GM19240 (cell line): ENCODE data around the gene AUTS2.

Experiments used
- DNase-seq: peaks from one replicate; pipeline ENCODE4 v3.0.0; 2011; ENCODE audit warnings: low spot score; ENCODE audit not compliant: insufficient read length

The AUTS2 gene

DNA sequence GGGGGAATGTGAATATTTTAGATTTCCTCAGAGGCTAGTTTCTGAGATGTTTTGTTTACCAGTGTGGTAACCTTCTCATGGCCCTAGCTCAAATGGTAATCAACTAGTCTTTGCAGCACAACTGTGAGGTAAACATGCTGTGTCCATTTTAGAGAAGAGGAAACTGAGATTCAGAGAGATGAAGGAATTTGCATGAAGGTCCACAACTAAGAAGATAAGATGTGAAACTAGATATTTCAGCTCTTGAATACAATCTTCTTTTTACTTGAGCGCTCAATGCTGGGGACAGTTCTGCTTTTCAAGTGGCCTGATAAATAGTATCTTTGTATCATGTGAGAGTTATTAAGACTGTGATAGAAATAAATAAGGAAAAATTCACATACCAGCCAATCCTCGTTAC is 245.4 kb downstream of the AUTS2 start:
- DNase-seq = no peak

DNA sequence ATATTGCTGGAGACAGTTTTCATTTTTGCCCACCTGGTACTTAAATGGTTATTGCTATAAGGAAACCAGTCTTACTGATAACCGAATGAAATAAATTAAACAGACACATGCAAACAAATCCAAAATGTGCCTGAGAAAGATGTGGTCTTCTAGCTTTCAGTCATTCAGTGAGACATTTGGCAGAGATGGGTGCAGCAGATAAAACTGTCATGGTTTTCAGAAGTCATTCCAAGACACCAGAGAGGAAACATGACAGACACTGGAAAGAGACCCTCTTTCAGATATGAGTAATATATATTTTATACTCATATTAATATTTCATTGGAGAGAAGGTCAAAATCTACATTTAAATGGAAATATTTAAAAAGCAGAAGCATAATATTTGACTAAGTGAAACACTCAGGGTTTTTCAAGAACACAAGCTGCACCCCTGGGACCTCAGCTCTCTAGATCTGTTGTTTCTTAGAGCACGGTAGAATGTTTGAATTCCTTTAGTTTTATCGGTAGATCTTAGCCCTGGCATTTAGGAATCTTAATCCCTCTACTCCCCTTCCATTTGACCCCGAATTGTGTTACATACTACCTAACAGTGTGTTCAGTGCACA is 246.1 kb downstream of the AUTS2 start:
- no peak for DNase-seq

DNA sequence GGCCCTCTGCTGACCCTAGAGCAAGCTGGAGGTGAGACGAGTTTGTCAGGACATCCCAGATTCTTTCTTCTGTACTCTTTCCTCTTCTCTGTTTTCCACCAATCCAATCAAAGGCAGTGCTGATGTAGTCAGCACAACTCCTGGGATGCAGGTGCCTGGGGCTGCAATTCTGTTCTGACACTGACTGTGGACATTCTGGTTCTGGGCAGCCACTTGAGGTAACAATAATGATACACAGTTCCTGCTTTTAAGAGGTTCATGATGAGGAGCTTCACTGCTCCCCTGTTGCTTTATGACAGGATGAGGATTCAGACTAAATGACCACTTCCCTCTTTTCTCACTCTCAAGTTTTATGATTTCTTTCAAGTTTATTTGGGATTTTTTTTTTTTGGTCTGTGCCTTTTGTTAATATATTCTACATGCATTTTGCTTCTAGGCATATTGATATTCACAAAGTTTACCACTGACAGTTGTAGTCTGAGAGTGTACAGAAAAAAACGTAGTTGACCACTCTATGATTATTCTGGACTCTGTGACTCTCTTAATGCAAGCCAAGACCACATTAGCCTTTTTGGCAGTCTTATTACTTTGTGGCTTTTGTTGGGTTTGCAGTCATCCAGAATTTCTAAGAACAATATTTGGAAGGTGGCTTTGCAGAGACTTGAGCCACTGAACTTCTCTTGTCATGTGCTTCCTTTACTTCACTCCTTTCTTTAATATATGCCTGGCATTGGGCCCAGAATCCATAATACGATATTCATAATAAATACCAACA is 247.6 kb downstream of the AUTS2 start:
- DNase-seq = no peak

DNA sequence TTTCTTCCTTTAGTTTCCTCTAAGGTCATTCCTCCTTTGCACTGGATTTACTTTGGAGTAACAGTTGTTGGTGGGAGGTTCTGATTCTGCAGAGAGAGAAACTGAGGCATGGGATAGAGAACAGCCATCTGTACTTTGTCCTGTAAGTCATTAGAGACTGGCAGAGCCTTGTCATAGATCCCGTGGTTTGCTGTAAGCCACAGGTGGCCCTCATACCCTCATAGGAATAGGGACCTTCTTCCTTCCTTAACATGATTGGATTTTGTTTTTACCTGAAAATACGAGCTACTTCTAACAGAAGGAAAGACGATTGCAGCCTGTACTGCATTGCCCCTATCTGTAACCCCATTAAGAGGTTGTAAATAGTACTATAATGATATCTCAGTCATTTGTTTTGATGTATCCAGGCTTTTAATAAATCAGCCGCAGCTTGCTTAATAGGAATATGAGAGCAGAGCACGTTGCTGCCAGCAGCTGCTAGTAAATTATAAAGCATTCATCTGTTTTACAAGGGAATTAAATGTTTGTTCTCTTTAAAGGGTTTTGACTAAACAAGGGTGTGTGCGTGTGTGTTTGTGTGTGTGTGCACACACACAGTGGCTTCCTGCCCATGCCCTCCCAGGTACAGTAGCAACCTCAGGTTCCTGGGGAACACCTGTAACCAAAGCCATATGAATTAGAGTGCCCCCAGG is 249.8 kb downstream of the AUTS2 start:
- no peak for DNase-seq

DNA sequence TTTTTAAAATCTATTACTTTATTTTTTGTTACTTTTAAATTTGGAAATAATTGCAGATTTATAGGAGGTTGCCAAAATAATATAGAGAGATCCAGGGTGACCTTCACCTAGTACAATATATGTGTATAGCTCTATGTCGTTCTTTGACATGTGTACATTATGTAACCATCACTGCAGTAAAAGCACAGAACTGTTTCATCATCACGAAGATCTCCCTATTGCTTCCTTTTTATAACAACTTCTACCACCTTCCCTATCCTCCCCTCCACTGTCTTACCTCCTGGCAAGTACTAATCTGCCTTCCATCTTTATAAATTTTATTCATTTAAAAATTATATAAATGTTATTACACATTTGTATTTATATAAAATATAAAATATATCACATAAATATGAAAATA is 251.0 kb downstream of the AUTS2 start:
- DNase-seq = no peak

DNA sequence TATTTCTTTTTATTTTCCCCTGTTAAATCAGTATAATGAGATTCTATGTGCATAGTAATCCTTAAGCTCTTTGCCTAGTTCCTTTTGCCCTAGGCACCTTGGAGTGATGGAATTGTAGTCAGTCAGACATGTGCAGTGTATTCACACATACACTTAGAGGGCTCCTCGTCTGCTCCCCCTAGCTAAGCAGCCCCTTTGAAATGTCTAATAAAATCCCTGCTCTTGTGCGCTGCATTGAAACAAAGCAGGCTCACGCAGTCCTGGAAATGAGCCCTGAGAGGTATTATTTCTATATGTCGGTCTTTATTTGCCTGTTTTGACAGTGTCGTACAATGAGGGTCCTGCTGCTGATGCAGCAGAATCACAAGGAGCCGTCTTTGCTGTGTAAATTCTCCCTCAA is 258.7 kb downstream of the AUTS2 start:
- DNase-seq = no peak

DNA sequence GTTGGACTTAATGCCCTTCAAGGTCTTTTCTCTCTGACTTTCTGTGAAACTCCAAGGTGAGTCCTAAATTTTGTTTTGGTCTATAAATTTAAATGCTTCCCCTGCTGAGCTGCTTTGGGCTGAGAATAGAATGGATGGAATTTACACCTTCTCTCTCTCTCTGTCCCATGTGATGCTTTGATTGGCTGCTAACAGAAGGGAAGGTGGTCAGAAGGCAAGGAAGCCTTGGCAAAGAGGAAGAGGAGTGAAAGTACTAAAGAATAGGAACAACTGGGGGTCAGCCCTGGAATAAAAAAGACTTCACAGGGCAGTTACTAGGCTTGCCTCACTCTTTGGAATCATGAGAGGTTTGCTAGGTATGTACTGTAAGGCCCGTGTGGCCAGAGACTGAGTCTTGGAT is 260.2 kb downstream of the AUTS2 start:
- no peak for DNase-seq

DNA sequence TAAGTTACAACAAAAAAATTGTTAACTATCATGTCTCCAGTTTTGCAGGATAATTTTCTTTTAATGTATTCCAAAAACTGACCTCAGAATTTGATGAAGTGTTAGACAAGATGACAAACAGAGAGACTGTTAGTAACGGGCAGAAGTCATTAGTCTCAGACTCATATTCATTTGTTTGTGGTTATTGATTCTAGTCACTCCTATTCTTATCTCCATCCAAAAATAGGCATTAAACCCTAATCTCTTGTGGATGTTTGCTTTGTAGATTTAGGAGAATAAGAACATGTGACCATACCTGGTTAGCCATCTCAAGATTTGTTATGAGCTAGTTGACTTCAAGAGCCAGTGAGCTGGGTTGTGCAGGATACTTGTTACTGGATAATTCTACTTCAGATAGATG is 261.1 kb downstream of the AUTS2 start:
- DNase-seq = no peak

DNA sequence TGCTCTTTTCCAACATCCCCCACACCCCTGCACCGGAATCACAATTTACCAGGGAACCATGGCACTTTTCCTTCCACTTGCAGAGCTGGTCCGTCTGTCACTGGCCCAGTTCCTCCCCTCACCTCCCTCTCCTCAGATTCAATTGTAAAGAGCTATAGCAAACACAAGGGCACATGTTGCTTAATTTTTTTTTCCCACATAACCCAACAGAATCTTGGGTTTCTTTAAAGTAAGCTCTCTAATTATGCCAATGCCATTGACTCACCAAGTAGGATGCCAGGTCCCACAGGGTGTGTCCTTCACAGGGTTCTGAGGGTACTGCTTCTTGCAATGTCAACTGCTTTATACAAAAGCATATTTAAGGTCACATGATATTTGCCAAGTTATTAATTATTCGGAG is 262.2 kb downstream of the AUTS2 start:
- DNase-seq = no peak

DNA sequence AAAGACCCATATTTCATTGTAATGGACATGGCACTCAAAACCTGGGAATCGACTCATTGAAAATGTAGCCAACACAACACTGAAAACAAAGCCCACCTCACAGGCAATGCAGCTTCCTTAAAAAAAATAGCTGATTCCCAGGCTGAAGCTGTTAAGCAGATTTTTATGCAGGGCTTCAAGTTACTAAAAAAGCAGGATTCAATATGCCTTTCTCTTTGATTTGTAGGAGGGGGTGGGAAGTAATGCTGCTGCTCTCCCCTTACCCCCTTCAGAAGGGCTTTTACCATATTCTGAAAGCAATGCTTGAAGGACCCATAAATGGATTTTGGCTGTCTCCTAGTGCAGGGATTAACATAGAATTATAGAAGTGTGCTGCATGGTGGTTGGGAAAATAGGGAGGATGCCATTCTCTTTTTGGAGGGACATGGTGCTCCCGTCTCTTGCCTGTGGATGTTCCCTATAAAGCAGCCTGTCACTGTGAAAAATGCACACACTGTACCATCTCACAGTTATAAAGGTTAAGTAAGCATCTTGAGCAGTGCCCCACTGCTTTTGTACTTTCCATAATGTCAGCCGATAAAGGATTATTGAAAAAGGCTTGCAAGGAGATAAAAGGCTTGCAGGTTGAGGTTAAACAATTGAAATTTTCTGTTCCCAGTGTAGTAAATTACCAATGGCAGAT is 262.8 kb downstream of the AUTS2 start:
- DNase-seq = no peak

DNA sequence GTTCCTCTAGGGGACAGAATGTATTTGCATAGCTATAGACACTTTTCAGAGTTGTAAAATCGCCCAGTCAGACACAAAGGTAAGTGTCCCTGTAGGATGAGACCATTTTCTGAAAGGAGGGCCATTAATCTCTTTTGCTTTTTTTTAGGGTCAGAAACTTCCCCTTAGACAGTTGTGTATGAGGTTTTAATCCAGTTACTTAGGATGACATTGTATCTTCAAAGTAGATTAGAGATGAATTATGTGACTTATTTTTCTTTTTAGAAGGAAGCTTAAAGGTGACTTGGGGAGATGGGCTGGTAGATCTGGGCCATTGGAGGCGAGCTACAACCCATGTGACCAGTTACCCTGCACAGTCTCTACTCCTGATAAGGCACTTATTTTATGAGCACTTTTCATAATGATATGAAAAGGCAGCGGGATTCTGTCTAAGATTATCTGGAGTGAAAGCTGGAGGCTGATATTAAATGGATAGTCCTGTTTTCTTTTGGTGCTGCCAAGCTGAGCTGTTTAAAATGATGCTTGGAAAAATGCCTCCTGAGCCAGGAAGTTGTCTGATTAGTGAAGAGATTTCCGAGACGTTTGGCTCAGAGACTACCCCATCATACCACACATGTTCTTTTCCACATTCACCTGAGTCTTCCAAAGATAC is 264.3 kb downstream of the AUTS2 start:
- DNase-seq = no peak

DNA sequence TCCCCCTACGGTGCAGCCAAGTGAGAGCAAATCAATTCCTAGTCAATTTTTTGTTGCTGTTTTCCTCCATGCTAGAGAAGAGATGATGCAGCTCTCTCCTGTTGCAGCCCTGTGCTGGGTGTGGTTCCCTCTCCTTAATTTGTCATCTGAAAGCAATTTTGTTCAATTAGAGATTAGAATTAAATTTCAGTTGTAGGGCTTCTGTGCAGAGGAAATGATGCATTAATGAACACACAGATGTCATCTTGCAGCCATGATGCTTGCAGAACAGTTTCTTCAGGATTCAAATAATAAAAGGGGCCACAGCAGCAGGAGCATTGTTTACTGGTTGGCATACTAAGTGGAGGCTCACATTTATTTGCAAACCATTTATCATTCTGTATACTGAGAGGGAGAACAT is 266.0 kb downstream of the AUTS2 start:
- no peak for DNase-seq

DNA sequence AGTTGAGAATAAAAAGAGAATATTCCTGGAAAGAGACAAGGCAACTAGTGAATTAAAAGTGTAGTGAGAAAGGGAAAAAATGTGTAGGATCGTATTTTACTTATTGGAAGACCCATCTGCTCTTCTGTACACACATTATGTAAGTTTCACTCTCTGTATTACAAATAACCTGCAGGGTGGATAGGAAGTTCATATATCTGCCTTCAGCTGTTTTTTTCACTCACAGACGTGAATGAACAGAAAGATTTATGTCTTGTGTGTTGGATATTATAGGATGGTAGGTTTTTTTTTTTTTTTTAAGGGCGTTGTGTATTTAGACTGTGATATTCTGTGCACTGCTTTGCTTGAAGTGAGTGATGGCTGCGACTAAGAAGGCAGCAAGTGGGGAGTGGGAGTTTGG is 266.5 kb downstream of the AUTS2 start:
- DNase-seq = no peak

DNA sequence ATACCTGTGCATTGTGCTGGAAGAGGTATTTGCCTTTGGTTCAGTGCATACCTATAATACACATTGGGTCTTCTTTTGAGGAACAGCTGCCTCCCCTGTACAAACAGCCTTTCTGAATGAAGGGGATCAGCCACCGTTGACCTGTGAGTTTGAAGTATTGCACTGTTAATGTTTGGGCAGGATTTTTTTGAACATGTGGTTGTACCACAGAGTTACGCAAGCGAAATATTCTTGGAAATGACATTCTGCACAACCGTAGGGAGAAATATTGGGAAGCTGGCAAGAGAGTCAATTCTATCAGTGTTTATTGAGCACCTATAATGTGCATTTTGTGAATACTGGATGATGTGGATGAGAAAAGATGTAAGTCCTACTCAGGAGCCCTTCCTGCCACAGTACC is 270.6 kb downstream of the AUTS2 start:
- no peak for DNase-seq

DNA sequence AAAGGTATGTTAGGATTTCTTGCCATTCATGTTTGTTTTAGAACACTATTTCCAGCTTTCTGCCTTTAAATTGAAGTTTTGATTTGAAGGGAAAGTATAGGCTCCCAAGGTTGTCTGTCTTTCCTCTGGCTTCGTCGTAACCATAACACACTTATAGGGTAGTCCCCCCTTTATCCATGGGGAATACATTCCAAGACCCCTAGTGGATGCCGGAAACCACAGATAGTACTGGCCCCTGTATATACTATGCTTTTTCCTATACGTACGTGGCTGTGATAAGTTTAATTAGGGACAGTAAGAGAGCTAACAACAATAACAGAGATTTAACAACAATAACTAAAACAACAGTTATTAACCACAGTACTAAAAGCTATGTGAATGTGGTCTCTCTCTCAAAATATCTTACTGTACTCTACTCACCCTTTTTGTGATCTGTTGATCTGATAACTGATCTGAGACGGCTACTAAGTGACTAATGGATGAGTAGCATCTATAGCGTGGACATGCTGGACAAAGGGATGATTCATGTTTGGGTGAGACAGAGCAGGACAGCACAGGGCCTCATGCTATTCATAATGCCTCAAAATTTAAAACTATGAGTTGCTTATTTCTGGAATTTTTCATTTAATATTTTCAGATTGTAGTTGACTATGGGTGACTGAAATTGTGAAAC is 273.1 kb downstream of the AUTS2 start:
- DNase-seq = no peak

DNA sequence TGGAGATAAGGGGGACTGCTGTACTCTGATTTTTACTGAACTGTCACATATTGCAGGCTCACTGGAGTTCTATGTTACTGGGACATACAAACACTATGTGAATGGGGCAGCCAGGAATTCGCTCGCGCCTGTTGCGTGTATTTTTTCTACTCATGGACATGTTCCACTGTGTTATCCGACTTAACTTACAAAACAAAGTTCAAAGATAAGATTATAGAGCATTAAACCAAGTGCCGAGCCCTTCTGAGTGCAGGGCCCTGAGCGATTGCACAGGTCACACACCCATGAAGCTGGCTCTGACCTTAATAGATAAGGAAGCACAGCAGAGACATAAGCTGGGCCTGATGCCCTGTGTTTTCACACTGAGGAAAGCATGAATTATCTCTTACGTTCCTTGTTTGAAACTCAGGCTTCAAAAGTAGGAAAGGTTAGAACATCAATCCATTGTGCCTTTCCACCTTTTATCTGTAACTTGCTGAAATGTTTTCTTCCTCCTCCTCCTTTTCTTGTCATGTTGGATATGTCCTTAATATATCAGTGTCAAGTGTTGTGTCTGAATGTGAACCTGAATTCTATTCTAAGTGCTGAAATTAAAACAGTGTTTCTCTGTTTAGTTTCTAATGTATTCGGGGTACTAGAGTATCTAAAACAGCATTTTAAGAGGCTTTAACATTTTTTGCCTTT is 273.8 kb downstream of the AUTS2 start:
- DNase-seq = no peak

DNA sequence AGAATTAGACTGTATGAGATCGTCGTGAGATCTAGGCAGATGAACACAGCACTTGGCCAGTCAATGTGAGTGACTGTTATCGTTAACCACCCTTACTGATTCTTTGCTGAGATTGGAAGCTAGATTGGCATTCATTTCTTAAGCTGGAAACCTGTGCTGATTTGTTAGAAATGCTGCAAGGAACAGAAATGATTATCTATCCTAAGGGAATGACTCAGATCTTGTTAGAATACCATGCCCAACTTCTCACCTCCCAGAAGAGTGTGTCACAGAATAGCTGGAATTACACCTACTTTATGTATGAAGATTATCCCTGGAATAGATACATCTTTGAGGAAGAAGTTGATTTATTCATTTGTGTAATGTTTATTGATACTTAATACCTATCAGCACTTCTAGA is 275.2 kb downstream of the AUTS2 start:
- DNase-seq = no peak

DNA sequence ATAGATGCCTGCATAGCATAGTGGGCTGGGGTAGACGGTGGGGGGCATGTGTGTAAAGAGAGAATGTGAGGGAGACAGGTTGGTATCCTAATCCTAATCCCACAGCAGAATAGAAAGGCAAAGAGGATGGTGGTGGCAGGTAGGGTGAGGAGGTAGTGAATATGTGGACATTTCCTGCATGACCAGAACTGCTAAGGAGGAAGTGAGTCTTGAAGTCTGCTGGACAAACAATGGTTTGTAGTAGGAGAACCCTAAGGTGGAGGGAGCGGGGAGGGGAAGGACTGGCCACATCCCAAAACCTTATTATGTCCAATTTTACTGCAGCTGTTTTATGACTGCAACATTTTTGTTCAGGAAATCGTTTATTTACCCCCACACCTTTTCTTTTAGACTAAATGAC is 279.7 kb downstream of the AUTS2 start:
- DNase-seq = no peak

DNA sequence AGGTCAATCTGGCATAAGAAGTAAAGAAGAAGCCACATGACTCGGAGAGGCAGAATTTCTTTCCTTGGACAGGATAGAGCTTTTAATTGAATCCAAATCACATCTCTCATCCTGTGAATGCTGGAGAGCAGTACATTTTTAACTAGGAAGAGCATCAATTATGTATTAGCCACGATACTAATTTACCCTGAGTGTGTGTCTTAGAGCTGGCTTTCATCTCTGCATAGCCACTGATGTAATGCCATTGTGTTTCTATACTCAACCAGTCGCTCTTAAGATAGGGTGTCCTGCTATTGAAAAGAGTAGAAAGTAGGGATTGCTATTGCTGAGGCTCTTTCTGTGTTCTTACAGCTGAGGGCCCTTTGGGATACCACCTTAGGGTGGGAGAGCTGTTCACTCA is 280.3 kb downstream of the AUTS2 start:
- DNase-seq = no peak

DNA sequence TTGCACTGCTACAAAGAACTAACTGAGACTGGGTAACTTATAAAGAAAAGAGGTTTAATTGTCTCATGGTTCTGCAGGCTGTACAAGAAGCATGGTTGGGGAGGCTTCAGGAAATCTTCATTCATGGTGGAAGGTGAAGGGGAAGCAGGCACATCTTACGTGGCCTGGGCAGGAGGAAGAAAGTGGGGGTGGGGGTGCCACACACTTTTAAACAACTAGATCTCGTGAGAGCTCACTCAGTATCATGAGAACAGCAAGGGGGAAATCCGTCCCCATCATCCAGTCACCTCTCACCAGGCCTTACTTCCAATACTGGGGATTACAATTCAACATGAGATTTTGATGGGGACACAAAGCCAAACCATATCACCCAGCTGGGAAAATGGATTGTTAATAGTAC is 281.7 kb downstream of the AUTS2 start:
- no peak for DNase-seq

DNA sequence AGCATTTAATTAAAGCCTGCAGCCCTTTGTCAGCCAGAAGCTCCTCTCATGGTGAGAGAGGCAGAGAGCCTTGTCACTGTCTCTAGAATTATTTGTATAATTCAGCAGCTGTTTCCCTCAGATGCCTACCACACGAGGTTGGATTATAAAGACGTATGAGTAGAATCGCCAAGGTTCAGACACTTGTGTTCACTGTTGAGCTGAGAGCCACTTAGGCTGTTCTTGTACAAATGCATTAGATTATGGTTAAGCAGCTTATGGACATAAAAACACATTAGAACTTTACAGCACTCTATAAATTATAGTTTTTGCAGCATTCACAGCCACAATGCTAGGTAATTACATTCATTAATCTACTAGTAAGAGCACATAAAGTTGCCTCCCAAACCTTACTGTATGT is 282.6 kb downstream of the AUTS2 start:
- no peak for DNase-seq
